Psoas muscle (tissue), 8 donors: Measurements from ENCODE around the gene C12orf75. TPM values are rescaled to one million over a fixed set of nuclear protein-coding genes. Genes with fewer than 3 reads are reported as not detected.
A peak's percentile ranks its signal among the peaks of the same experiment; 100 is the strongest.

Source experiments
- ATAC-seq, 4 donors: fragments of 200-7000 bp; cut with Tn5 transposase; one replicate each; pipeline ENCODE4 v1.9.1; 2020; ENCODE audit warnings: moderate library complexity in 3 of 4, mild to moderate bottlenecking in 2 of 4
- DNase-seq, 2 donors: peaks; one replicate each; pipeline ENCODE4 v3.0.0-alpha.2; 2020
- H3K27ac ChIP-seq: fragments of 200-600 bp; one replicate; pipeline ENCODE4 v1.8.0; 2022
- H3K27me3 ChIP-seq, 3 donors: fragments of 200-600 bp in 1 of 3; one replicate each; pipeline versions ENCODE4 v1.6.1 to v1.8.0; 2013 to 2022; ENCODE audit warnings: low read length in 2 of 3, mild to moderate bottlenecking in 2 of 3, moderate library complexity in 1 of 3; ENCODE audit not compliant: insufficient read depth in 3 of 3
- H3K36me3 ChIP-seq, 2 donors: fragments of 200-600 bp in 1 of 2; one replicate each; pipeline versions ENCODE4 v1.6.1 to v1.8.0; 2013 to 2022; ENCODE audit warnings: low read depth in 1 of 2, mild to moderate bottlenecking in 1 of 2, moderate library complexity in 1 of 2; ENCODE audit not compliant: insufficient read depth in 1 of 2
- H3K4me1 ChIP-seq: fragments of 200-600 bp; one replicate; pipeline ENCODE4 v1.8.0; 2022
- H3K4me3 ChIP-seq: fragments of 200-600 bp; one replicate; pipeline ENCODE4 v1.8.0; 2022; ENCODE audit warnings: mild to moderate bottlenecking
- H3K9me3 ChIP-seq: fragments of 200-600 bp; one replicate; pipeline ENCODE4 v1.8.0; 2022
- CTCF ChIP-seq: fragments of 200-600 bp; IDR thresholded peaks from one replicate; pipeline ENCODE4 v1.8.0; 2022; ENCODE audit warnings: antibody characterized with exemption
- WGBS, 3 donors: extraction: QIAGEN DNeasy Blood & Tissue Kit; methylation state at CpG; one replicate each; pipeline versions ENCODE4 v1.1.6 to v1.1.7; 2013; 5-methylcytosine and 5-hydroxymethylcytosine counted together
- intact Hi-C, 2 donors: fragments of 100-400 bp; cut with DNase I; formaldehyde crosslinking; loops; one replicate each; pipeline versions ENCODE4 v1.11.0 to v1.14.2; 2022
- polyA plus RNA-seq, 3 donors: library from polyadenylated mRNA; stranded (reverse); fragments of 200-250 nt; gene quantifications; one replicate each; pipeline ENCODE4 v1.2.3, GENCODE V29; 2013
- total RNA-seq, 4 donors: library from RNA; stranded (reverse); fragmentation: NEBNext Ultra II Directional in 2 of 4; extraction: Animal tissue kit (Norgen Biotek cat#: 25700) in 2 of 4; gene quantifications; one replicate each; pipeline versions ENCODE4 v1.2.1 to v1.2.4, GENCODE V29; 2021 to 2023
- donor health status: healthy with polysubstance abuse.
- donor health status: DM: no; HTN: no; CAD: no; lungs with moderate emphysema.
- donor health status: Bipolar disorder and iron deficiency.
- donor health status: healthy.
- donor health status: DM: yes; HTN: yes; CAD: no.
- donor health status: DM: no; HTN: no; CAD: no.
- donor health status: DM: no; HTN: no; CAD: no.
- donor health status: DM: yes; HTN: yes; CAD: no.

The C12orf75 gene
- total and polyA plus RNA-seq, 7 donors, result 25.6 to 228 (median 76.5) TPM

DNA sequence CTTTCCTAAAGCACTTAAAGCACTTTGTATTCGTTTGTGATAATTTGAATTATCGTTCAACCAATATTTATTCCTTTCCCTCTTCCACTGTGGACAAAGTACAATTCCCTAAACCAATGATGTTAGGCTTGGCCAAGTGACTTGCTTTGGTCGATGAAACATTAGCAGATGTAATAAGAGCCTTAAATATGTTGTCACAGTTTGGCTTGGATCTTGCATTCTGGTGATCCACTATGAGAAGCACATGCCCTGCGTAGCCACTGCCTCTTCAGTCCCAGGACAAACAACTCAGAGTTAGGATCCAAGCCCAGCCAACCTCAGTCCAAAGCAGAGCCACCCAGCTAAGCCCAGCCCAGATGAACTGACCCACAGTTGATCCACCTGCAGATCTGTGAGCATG lies 8.4 kb upstream of the C12orf75 start:
- no peak overlapping the region for H3K4me3 ChIP-seq
- no peak for TF ChIP-seq CTCF
- peak; percentile 90 to 96 (median 96) for ATAC-seq
- intact Hi-C loops, result no loop called here
- DNase-seq, result peak; percentile 21 to 64
- 34 to 37% (median 35%) methylated on average over 4 of the region's 4 CpGs for WGBS, 3 donors
- H3K4me1 ChIP-seq, result peaks cover 4% of the 10 kb centered on the region
- peak overlapping the region; percentile 25 for H3K27ac ChIP-seq
- H3K36me3 ChIP-seq, result no peaks in the 10 kb centered on the region
- H3K9me3 ChIP-seq, result no peaks in the 10 kb centered on the region
- H3K27me3 ChIP-seq, result no peaks in the 10 kb centered on the region

DNA sequence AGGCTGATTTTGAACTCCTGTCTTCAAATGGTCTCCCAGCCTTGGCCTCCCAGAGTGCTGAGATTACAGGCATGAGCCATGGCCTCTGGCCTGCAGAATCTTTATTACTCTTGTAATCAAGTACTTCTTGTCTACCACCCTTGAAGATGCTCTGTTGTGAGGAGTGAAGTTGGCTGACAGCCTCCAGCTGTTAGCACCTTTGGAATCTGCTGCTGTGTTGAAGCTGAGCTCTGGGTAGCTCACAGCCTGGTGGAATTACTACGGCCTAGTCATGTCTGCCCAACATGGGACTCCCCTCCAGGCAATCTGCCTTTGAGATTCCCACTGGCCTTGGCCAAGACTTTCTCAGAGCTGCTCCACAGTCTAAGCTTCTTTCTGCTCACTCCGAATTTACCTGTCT lies 5.8 kb upstream of the C12orf75 start:
- H3K4me3 ChIP-seq, result no peak overlapping the region
- 82 to 89% (median 87%) methylated on average over 2 of the region's 2 CpGs for WGBS, 3 donors
- ATAC-seq (no peak), DNase-seq (no peak)
- H3K27ac ChIP-seq, result no peak overlapping the region
- no peak for TF ChIP-seq CTCF
- H3K27me3 ChIP-seq, result no peaks in the 10 kb centered on the region
- H3K36me3 ChIP-seq, result no peaks in the 10 kb centered on the region
- intact Hi-C loops, result no loop called here
- peaks cover 4% of the 10 kb centered on the region for H3K4me1 ChIP-seq
- no peaks in the 10 kb centered on the region for H3K9me3 ChIP-seq

- no peak for ATAC-seq
- intact Hi-C loops, result no loop called here
- no peak overlapping the region for H3K27ac ChIP-seq
- no peak overlapping the region for H3K4me3 ChIP-seq
- peaks cover 4% of the 10 kb centered on the region for H3K4me1 ChIP-seq
- DNase-seq, result no peak
- no peak for TF ChIP-seq CTCF
- no peaks in the 10 kb centered on the region for H3K27me3 ChIP-seq
- no peaks in the 10 kb centered on the region for H3K36me3 ChIP-seq
- WGBS, 3 donors, result 93 to 99% (median 96%) methylated on average over 2 of the region's 2 CpGs
- H3K9me3 ChIP-seq, result no peaks in the 10 kb centered on the region
Measured at GRCh38 chr12:105325117-105325516, 5.4 kb upstream of the C12orf75 start.

DNA sequence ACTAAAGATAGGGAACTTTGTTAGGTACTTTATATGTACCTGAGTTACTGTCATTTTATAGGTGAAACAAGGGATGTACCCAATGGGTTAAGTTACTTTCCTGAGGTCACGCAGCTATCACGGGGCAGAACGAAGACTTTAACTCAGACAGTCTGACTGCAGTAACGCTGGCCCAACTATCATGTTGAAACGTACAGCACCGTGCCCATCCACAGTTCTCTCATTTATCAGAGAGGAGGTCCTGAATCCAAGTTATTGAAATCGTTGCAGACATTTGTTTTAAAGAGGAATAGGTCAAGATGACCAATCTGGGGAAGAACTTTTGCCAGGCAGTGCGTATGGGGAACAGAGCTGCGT lies 587 bp upstream of the C12orf75 start:
- H3K27ac ChIP-seq, result no peak overlapping the region
- WGBS, 3 donors, result 3 to 6% (median 3%) methylated on average over 9 of the region's 9 CpGs

More for the DNA sequence above, 587 bp upstream of the C12orf75 start:
- no peaks in the 10 kb centered on the region for H3K27me3 ChIP-seq
- no peak for DNase-seq
- no peak for TF ChIP-seq CTCF
- intact Hi-C loops, result loop anchor here in 1 of 2 donors (5.0 kb wide), 1 partner anchor 52 kb away; no protein-coding TSS in a partner anchor
- H3K36me3 ChIP-seq, result no peaks in the 10 kb centered on the region
- peaks cover 11% of the 10 kb centered on the region for H3K4me1 ChIP-seq
- H3K4me3 ChIP-seq, result peak overlapping the region; percentile 82
- no peaks in the 10 kb centered on the region for H3K9me3 ChIP-seq
- no peak for ATAC-seq
